ENCODE results near the gene PRKAA1.

The PRKAA1 gene

GRCh38 chr5:40798012-40798800, at the start of gene PRKAA1:
TSS of gene PRKAA1 (minus strand) at chr5:40798374. CDS start at chr5:40798189, 185 bp downstream.
- DNase-seq = peak; percentile 92

DNA sequence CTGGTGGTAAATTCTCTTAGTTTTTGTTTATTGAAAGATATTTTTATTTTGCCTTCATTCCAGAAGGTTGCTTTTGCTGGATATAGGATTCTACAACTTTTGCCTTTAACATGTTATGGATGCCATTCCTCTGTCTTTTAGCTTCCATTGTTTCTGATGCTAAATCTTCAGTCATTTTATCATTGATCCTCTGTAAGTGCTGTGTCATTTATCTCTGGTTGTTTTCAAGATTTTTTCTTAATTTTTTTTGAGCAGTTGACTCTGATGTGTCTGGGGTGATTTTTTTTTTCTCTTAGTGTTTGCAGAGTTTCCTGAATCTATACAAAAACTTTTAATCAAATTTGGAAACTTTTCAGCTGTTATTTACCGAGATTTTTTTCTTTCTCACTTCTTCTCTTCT, 49.4 kb upstream of the PRKAA1 start:
- no peak for DNase-seq

- no peak for DNase-seq
Observed at GRCh38 chr5:40846371-40846770, 48.2 kb upstream of the PRKAA1 start.

DNA sequence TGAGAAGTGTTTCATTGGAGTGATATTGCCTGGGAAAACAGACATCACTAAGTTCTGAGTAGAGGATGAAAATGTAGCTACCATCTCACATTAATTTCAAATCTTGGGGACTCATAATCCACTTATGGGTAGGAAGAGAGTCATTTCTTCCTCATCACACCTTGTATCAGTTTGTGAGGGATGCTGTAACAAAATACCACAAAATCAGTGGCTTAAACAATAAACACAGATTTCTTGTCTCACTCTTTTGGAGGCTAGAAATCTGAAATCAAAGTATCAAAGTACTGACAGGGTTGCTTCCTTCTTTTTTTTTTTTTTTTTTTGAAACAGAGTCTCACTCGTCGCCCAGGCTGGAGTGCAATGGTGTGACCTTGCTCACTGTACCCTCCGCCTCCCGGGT, 46.4 kb upstream of the PRKAA1 start:
- DNase-seq = no peak

DNA sequence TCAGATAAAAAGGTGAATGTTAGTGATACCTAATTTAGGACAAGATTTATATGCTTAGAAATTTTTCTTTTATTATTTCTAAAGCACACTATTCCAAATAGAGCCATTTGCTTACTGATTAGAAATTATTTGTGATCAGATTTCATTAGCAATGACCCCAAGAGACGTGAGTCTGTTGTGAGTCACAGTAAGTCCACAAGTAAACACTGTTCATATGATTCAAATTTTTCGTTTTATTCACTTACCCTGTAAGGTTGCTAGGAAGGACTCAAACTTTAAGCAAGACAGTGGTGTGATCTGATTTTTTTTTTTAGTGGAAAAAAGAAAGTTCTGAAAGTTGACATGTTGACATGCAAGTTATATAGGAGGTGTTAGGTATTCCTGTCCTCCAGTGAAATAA, 44.2 kb upstream of the PRKAA1 start:
- DNase-seq = no peak

- peak; percentile 68 for DNase-seq
Observed at GRCh38 chr5:40841068-40841805, 43.1 kb upstream of the PRKAA1 start, which contains the start of gene CARD6. TSS of gene CARD6 (plus strand) at chr5:40841367. CDS start at chr5:40841383, 16 bp downstream.

GRCh38 chr5:40838086-40838485, 39.9 kb upstream of the PRKAA1 start:
- DNase-seq = no peak

DNA sequence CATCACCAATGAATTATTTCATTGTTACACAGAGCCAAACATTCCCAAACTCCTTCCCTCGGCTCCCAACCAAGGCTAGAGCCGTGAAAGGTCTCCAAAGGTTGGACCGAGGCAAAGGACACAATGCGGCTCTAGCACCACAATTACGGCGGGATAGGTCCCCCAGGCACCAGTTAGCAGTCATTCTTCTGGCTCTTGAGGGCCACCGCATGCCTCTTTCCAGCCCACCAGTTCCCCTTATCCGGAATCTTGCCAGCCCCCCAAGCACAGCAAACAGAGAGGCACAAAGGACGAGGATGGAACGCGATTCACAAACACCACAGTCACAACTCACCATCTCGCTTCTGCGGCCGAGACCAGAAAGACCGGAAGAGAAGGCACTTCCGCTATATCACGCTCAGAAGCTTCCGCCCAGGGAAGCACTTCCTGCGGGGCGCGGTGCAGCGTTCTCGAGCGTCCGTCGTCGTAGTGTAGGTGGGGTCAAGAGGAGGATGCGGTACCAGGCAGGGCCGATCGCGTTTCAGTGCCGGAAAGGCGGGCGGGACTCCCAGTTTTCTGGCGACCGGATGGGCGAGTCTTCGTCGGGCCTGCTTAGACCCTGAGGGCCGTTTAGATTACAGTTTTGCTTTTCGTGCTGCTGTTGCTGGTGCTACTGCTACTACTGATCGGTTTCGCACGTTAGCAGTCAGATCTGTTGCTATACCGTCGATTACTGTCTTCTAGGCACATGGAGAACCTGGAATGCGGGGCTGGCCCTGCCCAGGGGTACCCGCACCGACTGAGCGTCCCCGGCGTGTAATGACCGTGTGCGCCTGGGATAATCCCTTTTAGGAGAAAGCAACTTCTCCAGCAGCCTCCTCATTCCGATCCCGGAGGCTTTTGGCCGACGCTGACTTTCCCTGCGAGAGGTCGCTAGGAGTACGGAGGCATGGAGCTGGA, 36.9 kb upstream of the PRKAA1 start, which contains the start of gene RPL37:
Gene RPL37, minus strand, starts transcription at position 374 of the 939 bp plus-strand sequence. Its CDS starts 37 bp downstream, at position 337.
- DNase-seq = peak; percentile 99

GRCh38 chr5:40834391-40834848, 36.2 kb upstream of the PRKAA1 start:
- DNase-seq = peak; percentile 64

DNA sequence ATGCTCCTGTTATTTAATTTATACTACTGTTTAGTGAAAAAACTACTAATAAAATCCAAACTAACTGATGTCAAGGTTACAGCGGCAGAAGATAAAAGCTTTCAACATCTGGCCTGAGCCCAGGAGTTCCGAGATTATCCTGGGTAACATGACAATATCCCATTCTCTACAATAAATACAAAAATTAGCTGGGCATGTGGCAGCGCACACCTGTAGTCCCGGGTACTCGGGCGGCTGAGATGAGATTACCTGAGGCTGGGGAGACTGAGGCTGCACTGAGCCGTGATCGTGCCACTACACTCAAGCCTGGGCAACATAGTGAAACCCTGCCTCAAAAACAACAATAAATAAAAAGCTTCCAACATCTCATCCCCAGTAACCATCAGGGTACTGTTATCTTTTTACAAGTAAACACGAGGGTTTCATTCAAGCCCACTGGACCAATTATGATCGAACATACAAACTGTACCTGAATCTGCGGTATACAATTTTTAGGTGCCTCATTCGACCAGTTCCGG, 35.6 kb upstream of the PRKAA1 start:
- no peak for DNase-seq

DNA sequence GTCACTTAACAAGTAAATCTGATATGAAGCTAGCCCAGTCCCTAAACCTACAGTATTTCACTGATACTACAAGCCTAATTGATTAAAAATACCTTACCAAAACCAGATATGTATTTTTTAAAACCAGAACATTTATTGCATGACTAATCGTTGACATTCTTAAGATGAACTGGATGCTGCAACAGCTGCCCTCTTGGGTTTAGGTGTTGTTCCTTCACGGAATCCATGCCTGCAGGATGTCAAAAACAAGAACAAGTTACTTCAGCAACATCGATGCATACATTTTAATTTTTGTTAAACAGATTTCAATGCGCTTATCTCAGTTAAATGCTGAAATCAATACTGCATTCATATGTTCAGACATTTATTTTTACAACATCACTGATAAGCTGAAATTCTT, 34.2 kb upstream of the PRKAA1 start:
- DNase-seq = no peak

DNA sequence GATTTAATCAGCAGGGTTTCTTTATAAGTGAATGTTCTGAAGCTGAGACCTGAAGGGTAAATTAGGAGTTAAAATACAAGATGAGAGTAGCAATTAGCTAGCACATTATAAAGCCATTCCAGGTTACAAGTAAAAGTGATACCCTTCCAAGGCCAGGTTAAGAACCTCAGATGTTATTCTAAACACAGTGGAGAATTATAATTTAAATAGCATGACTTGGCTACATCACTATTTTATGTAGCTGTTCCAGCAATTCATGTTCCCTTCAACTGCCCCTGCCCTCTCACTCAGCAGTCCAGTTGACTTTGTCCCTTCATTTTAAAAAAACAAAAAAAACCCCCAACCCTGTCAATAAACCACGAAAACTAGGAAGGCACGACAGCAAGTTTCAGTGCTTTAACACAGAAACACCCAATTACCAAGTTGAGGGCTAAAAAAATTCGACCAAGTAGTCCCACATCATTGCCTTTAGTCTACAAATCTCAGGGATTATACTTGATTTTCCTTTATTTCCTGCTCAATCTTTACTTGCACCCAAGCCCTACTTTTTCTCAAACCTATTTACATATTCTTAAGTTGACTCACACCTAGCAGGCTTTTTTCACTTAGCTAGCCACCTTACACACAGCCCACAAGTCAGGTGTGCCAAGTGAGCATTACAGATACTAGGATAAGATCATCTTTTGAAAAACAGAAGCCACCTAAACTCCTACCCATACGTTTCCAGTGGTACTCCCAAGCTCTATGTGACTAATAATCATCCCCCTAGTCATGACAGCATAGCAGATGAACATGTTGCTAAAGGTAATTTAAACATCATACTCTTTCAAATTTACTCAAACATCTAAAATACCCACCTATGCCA, 33.4 kb upstream of the PRKAA1 start:
- no peak for DNase-seq

DNA sequence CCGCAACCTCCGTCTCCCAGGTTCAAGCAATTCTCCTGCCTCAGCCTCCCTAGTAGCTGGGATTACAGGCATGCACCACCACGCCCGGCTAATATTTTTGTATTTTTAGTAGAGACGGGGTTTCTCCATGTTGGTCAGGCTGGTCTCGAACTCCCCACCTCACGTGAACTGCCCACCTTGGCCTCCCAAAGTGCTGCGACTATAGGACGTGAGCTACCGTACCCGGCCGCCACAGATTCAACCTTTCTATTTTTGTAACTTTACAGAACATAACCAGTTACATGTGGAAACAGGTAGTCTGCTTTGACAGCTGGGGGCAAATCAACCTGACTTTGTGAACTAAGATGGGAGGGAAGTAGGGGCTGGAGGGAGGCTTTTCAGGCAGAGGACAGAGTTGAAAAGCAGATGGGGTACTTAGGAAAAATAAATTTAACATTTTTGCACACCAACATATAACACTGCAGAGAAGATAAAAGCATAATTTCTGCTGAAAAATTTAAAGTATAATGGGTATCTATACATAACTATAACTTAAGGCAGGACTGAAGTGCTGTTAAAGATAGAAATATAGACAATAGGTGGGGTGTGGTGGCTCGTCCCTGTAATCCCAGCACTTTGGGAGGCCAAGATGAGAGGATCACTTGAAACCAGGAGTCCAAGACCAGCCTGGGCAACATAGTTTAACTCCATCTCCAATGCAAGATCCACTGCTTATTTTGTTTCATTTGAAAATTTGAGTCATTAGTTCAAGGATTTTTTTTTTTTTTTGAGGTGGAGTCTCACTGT, 31.8 kb upstream of the PRKAA1 start:
- DNase-seq = no peak

GRCh38 chr5:40828690-40829661, 30.8 kb upstream of the PRKAA1 start:
- peak; percentile 30 for DNase-seq

DNA sequence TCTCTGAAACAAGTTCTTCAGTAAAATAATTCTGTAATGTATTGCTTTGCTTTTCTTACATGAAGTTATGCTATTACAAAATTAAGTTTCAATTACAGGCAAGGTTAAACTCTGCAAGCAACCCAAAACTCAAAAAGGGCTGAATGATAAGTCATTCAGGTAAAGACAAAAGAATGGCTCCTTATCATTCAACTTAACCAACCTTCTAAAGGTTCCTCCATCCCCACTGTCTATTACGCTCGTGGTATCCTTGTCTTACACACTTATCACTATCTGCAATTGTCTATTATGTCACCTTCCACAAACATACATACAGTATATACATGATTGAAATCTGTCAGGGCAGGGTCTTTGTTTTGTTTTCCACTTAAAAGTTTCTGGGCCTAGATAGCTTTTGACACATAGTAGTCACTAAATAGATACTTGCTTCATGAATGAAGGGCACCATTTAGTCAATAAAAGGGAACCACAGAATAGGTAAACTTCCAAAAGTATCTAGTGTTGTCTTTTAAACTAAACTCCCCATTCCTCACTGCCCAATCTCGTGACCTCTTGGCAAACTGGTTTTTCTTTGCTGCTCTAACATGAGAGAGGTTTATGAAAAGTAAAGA, 30.0 kb upstream of the PRKAA1 start:
- peak; percentile 29 for DNase-seq

- DNase-seq = no peak
Observed at GRCh38 chr5:40827188-40827977, 29.2 kb upstream of the PRKAA1 start.

- no peak for DNase-seq
Observed at GRCh38 chr5:40826489-40827187, 28.5 kb upstream of the PRKAA1 start.
